ENCODE results near the gene CFAP141. TPM values are rescaled to one million over a fixed set of nuclear protein-coding genes. Genes with fewer than 3 reads are reported as not detected.

The CFAP141 gene
- total RNA-seq, 2 donors from 2014 or later, result not detected

DNA sequence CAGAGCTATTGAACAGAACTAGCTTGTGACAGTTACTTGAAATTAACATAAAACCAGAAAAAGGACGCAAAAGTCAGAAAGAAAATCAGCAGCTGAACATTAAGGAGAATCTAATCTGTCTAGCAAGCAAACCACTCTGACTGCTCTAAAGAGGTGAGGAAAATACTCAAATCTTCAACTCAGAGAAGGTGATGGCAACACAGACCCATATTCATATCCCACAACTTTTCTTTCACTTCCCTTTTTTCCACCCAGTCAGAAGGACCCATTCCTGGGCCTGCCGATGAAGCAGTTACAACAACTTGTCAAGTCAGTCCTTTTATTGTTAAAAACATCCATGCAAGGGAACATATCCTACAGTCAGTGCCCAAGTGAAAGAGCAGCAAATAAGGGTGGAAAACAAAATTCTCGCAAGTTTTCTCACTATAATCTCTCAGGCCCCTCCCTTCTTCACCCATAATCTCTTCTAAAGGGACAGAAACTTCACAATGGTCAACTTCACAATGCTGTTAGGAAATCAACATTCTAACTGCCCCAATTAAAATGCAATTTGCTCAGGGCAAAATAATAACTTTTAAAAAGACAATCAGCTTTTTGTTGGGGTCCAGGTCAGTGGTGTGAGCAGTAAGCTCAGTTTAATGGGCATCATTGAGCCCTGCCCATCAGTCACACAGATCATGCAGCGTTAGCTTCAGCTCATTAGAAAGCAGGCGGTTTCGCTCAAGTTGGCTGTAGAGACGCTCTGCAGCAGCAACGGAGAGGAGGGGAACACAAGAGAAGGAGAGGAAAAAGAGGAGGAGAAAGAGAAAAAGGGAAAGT lies 47.6 kb downstream of the CFAP141 start:
- Mint-ChIP-seq H3K4me1 (peaks cover 26% of the 10 kb centered on the region), H3K27ac (peak overlapping the region; percentile 46), H3K4me3 (no peak overlapping the region), H3K27me3 (ENCODE audit: insufficient read depth) (no peaks in the 10 kb centered on the region), H3K36me3 (ENCODE audit: low read depth) (peaks cover 85% of the 10 kb centered on the region), H3K9me3 (peaks cover 7% of the 10 kb centered on the region)
- TF ChIP-seq, protein P1, sequence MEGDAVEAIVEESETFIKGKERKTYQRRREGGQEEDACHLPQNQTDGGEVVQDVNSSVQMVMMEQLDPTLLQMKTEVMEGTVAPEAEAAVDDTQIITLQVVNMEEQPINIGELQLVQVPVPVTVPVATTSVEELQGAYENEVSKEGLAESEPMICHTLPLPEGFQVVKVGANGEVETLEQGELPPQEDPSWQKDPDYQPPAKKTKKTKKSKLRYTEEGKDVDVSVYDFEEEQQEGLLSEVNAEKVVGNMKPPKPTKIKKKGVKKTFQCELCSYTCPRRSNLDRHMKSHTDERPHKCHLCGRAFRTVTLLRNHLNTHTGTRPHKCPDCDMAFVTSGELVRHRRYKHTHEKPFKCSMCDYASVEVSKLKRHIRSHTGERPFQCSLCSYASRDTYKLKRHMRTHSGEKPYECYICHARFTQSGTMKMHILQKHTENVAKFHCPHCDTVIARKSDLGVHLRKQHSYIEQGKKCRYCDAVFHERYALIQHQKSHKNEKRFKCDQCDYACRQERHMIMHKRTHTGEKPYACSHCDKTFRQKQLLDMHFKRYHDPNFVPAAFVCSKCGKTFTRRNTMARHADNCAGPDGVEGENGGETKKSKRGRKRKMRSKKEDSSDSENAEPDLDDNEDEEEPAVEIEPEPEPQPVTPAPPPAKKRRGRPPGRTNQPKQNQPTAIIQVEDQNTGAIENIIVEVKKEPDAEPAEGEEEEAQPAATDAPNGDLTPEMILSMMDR (conservative IDR thresholded peaks at IDR 0.05), result no peak
- Histone ChIP-seq H3K4me3 (ENCODE audit: low read length) (no peak overlapping the region), H3K27ac (ENCODE audit: low read depth, low read length) (peak overlapping the region; percentile 4), H3K36me3 (ENCODE audit: control insufficient read depth, insufficient read depth, low read length) (peaks cover 88% of the 10 kb centered on the region), H3K9me3 (ENCODE audit: control insufficient read depth, low read length) (peaks cover 21% of the 10 kb centered on the region), H3K4me1 (ENCODE audit: control insufficient read depth, insufficient read depth, low read length) (peaks cover 5% of the 10 kb centered on the region), H3K9ac (ENCODE audit: extremely low read depth, low read length, poor library complexity, severe bottlenecking) (no peak overlapping the region), H3K27me3 (ENCODE audit: control insufficient read depth, insufficient read depth, low read length, poor library complexity, severe bottlenecking) (no peaks in the 10 kb centered on the region)
- no peak for DNase-seq
- 93 to 99% methylated on average over 8 of the region's 8 CpGs for WGBS, 2 experiments (ENCODE audit: insufficient coverage in 1 of 2, insufficient read length in 1 of 2)

DNA sequence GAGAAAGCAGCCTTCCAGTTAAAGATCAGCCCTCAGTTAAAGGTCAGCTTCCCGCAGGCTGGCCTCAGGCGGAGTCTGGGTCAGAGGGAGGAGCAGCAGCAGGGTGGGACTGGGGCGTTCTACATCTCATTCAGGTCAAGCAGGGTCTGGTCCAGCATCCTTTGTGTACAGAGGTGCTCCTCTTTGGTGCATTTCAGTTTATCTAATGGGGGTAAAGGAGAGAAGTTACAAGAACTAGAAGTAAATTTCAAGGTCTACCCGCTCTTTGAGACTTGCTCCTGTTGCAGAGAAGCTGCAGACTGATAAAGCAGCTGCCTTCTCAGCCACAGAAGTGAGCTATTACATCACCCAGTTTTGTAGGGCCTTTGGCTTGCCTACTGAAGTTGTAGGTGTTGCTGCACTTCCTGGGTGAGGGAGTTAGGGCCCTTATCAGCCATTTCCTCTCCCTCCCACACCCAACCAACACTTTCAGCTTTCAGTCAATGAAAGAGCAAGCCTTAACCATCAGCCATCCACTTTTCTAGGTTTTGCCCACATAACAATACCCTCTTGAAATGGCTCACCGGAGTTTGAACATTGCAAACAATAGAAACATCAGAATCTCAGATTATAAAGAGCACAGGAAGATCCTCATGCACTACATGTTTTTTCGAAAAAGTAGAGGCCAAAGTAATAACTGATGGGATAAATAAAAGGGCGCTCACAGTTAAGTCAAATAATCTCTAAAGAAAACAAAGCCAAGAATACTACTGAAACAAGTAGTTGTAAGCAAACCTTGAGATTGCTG lies 48.4 kb downstream of the CFAP141 start:
- peaks cover 5% of the 10 kb centered on the region for H3K4me1 ChIP-seq (ENCODE audit: control insufficient read depth, insufficient read depth, low read length)

DNA sequence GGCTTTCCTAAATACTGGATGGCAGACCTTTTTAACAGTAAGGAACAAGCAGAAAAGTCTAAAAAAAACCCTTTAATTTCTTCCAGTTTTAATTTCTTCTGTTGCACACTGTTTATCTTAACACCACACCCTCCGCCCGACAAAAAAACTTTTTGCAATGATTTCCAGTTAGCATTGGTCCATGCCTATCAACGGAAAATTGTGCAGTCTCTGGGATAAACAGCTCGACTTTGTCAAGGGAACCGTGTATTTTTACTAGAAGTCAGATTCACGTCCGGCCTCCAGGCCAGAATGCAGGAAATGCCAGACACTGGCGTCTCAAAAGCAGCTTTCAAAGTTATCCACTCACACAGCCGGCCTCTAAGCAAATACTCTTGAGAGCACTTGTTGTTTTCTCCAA lies 50.9 kb downstream of the CFAP141 start:
- Mint-ChIP-seq H3K4me1 (peaks cover 26% of the 10 kb centered on the region), H3K27me3 (ENCODE audit: insufficient read depth) (no peaks in the 10 kb centered on the region), H3K4me3 (no peak overlapping the region), H3K9me3 (peaks cover 6% of the 10 kb centered on the region), H3K27ac (peak overlapping the region; percentile 68), H3K36me3 (ENCODE audit: low read depth) (peaks cover 53% of the 10 kb centered on the region)
- no peak overlapping the region for H3K4me3 ChIP-seq (ENCODE audit: low read length)
- no peaks in the 10 kb centered on the region for H3K27me3 ChIP-seq (ENCODE audit: control insufficient read depth, insufficient read depth, low read length, poor library complexity, severe bottlenecking)
- peaks cover 8% of the 10 kb centered on the region for H3K9me3 ChIP-seq (ENCODE audit: control insufficient read depth, low read length)
- H3K36me3 ChIP-seq (ENCODE audit: control insufficient read depth, insufficient read depth, low read length), result peaks cover 56% of the 10 kb centered on the region
- DNase-seq, result no peak
- peaks cover 5% of the 10 kb centered on the region for H3K4me1 ChIP-seq (ENCODE audit: control insufficient read depth, insufficient read depth, low read length)
- TF ChIP-seq, protein P1 (conservative IDR thresholded peaks at IDR 0.05), result no peak
- 90 to 91% methylated on average over 5 to 9 of the region's 9 CpGs for WGBS, 2 experiments (ENCODE audit: insufficient coverage in 1 of 2, insufficient read length in 1 of 2)
- peak overlapping the region; percentile 3 for H3K27ac ChIP-seq (ENCODE audit: low read depth, low read length)
- no peak overlapping the region for H3K9ac ChIP-seq (ENCODE audit: extremely low read depth, low read length, poor library complexity, severe bottlenecking)

More for the DNA sequence above, 48.4 kb downstream of the CFAP141 start:
- peak overlapping the region; percentile 46 for H3K27ac Mint-ChIP-seq
- Histone ChIP-seq H3K36me3 (ENCODE audit: control insufficient read depth, insufficient read depth, low read length) (peaks cover 81% of the 10 kb centered on the region), H3K9me3 (ENCODE audit: control insufficient read depth, low read length) (peaks cover 21% of the 10 kb centered on the region), H3K27ac (ENCODE audit: low read depth, low read length) (peak overlapping the region; percentile 65), H3K9ac (ENCODE audit: extremely low read depth, low read length, poor library complexity, severe bottlenecking) (no peak overlapping the region), H3K4me3 (ENCODE audit: low read length) (no peak overlapping the region), H3K27me3 (ENCODE audit: control insufficient read depth, insufficient read depth, low read length, poor library complexity, severe bottlenecking) (no peaks in the 10 kb centered on the region)
- DNase-seq, result no peak
- 92 to 94% methylated on average over 2 to 7 of the region's 7 CpGs for WGBS, 2 experiments (ENCODE audit: insufficient coverage in 1 of 2, insufficient read length in 1 of 2)
- H3K36me3 Mint-ChIP-seq (ENCODE audit: low read depth), result peaks cover 77% of the 10 kb centered on the region
- H3K4me3 Mint-ChIP-seq, result no peak overlapping the region
- no peaks in the 10 kb centered on the region for H3K27me3 Mint-ChIP-seq (ENCODE audit: insufficient read depth)
- H3K9me3 Mint-ChIP-seq, result peaks cover 7% of the 10 kb centered on the region
- peaks cover 26% of the 10 kb centered on the region for H3K4me1 Mint-ChIP-seq
- TF ChIP-seq, protein P1 (conservative IDR thresholded peaks at IDR 0.05), result no peak

Data from endodermal cell (in vitro differentiated cells).